Measurements from ENCODE around the gene TMEM248. TPM values are rescaled to one million over a fixed set of nuclear protein-coding genes. Genes with fewer than 3 reads are reported as not detected.

TMEM248 gene
- total and polyA plus RNA-seq, 12 donors: 10.2 to 53.4 (median 43.8) TPM

DNA sequence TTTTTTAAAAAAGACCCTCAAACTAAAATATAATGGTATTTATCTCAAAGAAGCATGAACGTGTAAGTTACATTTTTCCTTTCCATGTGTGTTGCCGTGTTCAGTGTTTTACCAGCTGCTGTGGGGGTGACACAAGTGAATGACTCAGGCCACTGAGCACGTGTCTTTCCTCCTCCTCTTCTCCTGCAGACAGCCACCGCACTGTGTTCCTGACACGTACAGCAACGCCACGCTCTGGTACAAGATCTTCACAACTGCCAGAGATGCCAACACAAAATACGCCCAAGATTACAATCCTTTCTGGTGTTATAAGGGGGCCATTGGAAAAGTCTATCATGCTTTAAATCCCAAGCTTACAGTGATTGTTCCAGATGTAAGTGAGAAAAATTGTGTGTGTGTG lies 29.7 kb downstream of the TMEM248 start:
- DNase-seq: no peak

DNA sequence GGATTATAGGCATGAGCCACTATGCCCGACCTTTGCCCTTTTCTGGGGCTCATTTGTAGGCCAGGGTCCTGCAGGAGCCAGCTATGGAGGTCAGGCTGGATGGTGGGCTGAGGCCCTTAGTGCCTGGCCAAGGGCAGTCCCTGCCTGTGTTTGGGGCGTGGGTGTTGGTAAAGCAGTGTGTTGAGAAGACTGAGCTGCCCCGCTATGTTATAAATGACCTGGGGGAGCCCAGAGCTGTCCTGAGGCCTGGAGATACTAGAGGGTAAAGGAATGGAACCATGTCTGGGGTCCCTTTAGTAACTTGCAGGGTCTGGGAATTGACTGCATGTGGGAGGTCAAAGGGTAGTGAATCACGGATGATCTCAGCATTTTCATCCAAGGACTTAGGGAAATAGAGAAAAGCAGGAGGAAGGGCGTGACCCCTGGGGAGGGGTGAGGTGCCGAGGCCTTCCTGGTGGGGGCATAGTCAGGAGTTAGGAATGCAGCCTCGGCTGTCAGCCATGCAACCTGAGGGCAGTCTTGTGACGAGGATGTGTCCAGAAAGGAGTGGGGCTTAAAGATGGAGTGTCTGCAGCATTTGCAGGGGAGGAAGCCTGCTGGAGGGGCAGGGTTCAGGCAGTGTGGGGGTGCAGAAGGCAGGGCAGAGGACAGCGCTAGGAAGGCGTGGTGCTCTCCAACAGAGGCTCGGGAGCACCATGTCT lies 31.5 kb downstream of the TMEM248 start:
- Histone ChIP-seq H3K27ac (peak overlapping the region in 1 of 10 donors; percentile 6), H3K9me3 (no peaks in the 10 kb centered on the region), H3K36me3 (peaks cover 0 to 100% (median 67%) of the 10 kb centered on the region in 9 donors), H3K27me3 (no peaks in the 10 kb centered on the region), H3K4me1 (peaks cover 0 to 8% (median 0%) of the 10 kb centered on the region in 9 donors), H3K4me3 (no peak overlapping the region)
- WGBS, 2 donors: 76 to 78% methylated on average over 11 of the region's 11 CpGs
- TF ChIP-seq, protein P1, sequence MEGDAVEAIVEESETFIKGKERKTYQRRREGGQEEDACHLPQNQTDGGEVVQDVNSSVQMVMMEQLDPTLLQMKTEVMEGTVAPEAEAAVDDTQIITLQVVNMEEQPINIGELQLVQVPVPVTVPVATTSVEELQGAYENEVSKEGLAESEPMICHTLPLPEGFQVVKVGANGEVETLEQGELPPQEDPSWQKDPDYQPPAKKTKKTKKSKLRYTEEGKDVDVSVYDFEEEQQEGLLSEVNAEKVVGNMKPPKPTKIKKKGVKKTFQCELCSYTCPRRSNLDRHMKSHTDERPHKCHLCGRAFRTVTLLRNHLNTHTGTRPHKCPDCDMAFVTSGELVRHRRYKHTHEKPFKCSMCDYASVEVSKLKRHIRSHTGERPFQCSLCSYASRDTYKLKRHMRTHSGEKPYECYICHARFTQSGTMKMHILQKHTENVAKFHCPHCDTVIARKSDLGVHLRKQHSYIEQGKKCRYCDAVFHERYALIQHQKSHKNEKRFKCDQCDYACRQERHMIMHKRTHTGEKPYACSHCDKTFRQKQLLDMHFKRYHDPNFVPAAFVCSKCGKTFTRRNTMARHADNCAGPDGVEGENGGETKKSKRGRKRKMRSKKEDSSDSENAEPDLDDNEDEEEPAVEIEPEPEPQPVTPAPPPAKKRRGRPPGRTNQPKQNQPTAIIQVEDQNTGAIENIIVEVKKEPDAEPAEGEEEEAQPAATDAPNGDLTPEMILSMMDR (IDR thresholded peaks at IDR 0.05): no peak
- ATAC-seq: peak in 2 of 8 donors; percentile 35 to 72
- DNase-seq: no peak
- intact Hi-C loops (cut with DNase I): no loop called here

More for the DNA sequence above, 29.7 kb downstream of the TMEM248 start:
- peaks cover 0 to 8% (median 0%) of the 10 kb centered on the region in 9 donors for H3K4me1 ChIP-seq
- H3K27me3 ChIP-seq: no peaks in the 10 kb centered on the region
- ATAC-seq: no peak
- intact Hi-C loops (cut with DNase I): no loop called here
- 90 to 91% methylated on average over 8 of the region's 8 CpGs for WGBS, 2 donors
- no peak overlapping the region for H3K4me3 ChIP-seq
- no peaks in the 10 kb centered on the region for H3K9me3 ChIP-seq
- no peak overlapping the region for H3K27ac ChIP-seq
- TF ChIP-seq, protein P1 (IDR thresholded peaks at IDR 0.05): no peak
- peaks cover 0 to 100% (median 68%) of the 10 kb centered on the region in 9 donors for H3K36me3 ChIP-seq

DNA sequence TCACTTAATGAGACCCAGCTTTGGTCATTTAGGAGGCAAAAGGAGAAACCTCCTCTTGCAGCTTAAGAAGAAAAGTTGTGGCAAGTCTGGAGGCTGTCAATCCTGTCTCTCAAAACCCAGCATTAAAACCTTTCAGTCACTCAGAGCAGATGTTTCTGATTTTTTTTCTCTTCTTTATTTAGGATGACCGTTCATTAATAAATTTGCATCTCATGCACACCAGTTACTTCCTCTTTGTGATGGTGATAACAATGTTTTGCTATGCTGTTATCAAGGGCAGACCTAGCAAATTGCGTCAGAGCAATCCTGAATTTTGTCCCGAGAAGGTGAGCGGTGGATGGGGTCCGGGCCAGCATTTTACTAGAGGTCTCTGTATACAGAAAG lies 32.0 kb downstream of the TMEM248 start:
- Histone ChIP-seq H3K4me1 (peaks cover 0 to 14% (median 0%) of the 10 kb centered on the region in 9 donors), H3K36me3 (peaks cover 0 to 100% (median 69%) of the 10 kb centered on the region in 9 donors), H3K9me3 (no peaks in the 10 kb centered on the region), H3K4me3 (no peak overlapping the region), H3K27me3 (no peaks in the 10 kb centered on the region), H3K27ac (peak overlapping the region in 1 of 10 donors; percentile 6)
- TF ChIP-seq, protein P1 (IDR thresholded peaks at IDR 0.05): no peak
- ATAC-seq: no peak
- no peak for DNase-seq
- intact Hi-C loops (cut with DNase I): no loop called here
- 90 to 94% methylated on average over 5 of the region's 5 CpGs for WGBS, 2 donors

DNA sequence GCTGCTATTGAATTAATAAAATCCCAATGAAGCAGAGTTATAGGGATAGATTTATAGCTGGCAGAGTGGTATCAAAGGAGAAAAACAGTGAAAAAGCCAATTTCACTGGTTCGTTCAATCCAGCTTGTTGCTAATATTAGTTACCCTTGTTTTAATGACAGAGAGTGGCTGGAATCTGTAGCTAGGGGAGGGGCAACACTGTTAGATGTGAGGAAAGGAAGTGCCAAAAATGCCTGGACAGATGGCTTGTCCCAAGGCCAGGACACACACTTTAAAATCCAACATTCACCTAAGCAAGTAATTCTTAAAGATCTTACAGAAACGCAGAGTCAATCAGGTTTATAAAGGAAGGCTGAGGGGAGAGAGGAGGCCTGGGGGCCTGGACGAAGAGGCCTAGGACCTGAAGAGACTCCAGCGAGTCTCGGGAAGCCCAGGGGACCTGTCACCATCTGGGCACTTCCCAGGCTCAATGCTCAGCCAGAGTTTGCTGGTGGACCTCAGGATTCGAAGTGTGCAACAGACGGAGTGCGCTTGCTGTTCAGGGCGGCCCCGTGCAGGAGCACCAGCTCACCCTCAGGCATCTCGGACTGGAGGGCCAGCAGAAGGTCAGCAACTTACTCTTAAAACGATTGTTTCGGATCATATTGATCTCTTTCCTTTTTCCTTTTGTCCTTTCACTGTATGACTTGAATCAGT lies 36.7 kb downstream of the TMEM248 start:
- no peaks in the 10 kb centered on the region for H3K9me3 ChIP-seq
- TF ChIP-seq, protein P1 (IDR thresholded peaks at IDR 0.05): no peak
- 71% methylated on average over 13 of the region's 13 CpGs for WGBS, 2 donors
- no peak overlapping the region for H3K4me3 ChIP-seq
- H3K4me1 ChIP-seq: peaks cover 0 to 12% (median 0%) of the 10 kb centered on the region in 9 donors
- peak overlapping the region in 5 of 10 donors; percentile 4 to 49 (median 23) for H3K27ac ChIP-seq
- DNase-seq (no peak), ATAC-seq (peak in 6 of 8 donors; percentile 34 to 79 (median 52))
- H3K27me3 ChIP-seq: no peaks in the 10 kb centered on the region
- intact Hi-C loops (cut with DNase I): no loop called here
- peaks cover 0 to 85% (median 31%) of the 10 kb centered on the region in 9 donors for H3K36me3 ChIP-seq

All from heart right ventricle (tissue), 16 donors.